ENCODE results near the gene UBA6.

GRCh38 chr4:67743194-67743593, 42.2 kb upstream of the UBA6 start:
- TF ChIP-seq CTCF (IDR thresholded peaks at IDR 0.05; ENCODE audit: borderline replicate concordance, extremely low read depth, low read length, poor library complexity, severe bottlenecking) (no peak), EZH2 (IDR thresholded peaks at IDR 0.05; ENCODE audit: borderline replicate concordance, low read depth, low read length, severe bottlenecking) (no peak)
